CD4-positive, alpha-beta memory T cell (primary cell): ENCODE measurements around the gene SHROOM2. TPM values are rescaled to one million over a fixed set of nuclear protein-coding genes. Genes with fewer than 3 reads are reported as not detected.
A peak's percentile ranks its signal among the peaks of the same experiment; 100 is the strongest.

Source experiments
- CTCF ChIA-PET: fragments of 350-600 bp; sonication (Branson Sonifier 250); formaldehyde crosslinking; loops from one replicate; lab custom pipeline; 2021; ENCODE audit warnings: inconsistent platforms; ENCODE audit not compliant: partially characterized antibody; lab: Charles Lee
- POLR2A ChIA-PET: fragments of 350-600 bp; sonication (Branson Sonifier 250); formaldehyde crosslinking; loops from one replicate; lab custom pipeline; 2021; ENCODE audit not compliant: partially characterized antibody; lab: Charles Lee
- DNase-seq, 5 donors: peaks; one replicate each; pipeline versions ENCODE4 v3.0.0 to v3.0.0-alpha.2; 2020 to 2022; ENCODE audit warnings: mixed read lengths in 1 of 5
- H3K27ac ChIP-seq: one replicate; pipeline ENCODE4 v1.7.0; 2013; ENCODE audit warnings: low read depth, low read length
- H3K27me3 ChIP-seq: 2 replicates; pipeline ENCODE4 v1.7.0; 2013; ENCODE audit warnings: mild to moderate bottlenecking, low read length, moderate library complexity; ENCODE audit not compliant: insufficient read depth
- H3K36me3 ChIP-seq: 2 replicates; pipeline ENCODE4 v1.7.0; 2013; ENCODE audit warnings: mild to moderate bottlenecking, low read length, moderate library complexity; ENCODE audit not compliant: insufficient read depth
- H3K4me1 ChIP-seq: 2 replicates; pipeline ENCODE4 v1.7.0; 2013; ENCODE audit warnings: mild to moderate bottlenecking, low read length, moderate library complexity; ENCODE audit not compliant: insufficient read depth
- H3K4me3 ChIP-seq, 2 donors: one replicate each; pipeline ENCODE4 v1.7.0; 2013; ENCODE audit warnings: low read length in 2 of 2, mild to moderate bottlenecking in 1 of 2
- H3K9me3 ChIP-seq, 2 donors: one replicate each; pipeline ENCODE4 v1.7.0; 2013; ENCODE audit warnings: low read length in 2 of 2, control low read depth in 1 of 2; ENCODE audit not compliant: control insufficient read depth in 1 of 2
- H3K27ac Mint-ChIP-seq, 7 donors: one replicate each; pipeline ENCODE4 v1.8.0; 2020 to 2021; ENCODE audit warnings: mixed read lengths in 7 of 7, mild to moderate bottlenecking in 6 of 7, inconsistent platforms in 3 of 7, moderate library complexity in 3 of 7
- H3K27me3 Mint-ChIP-seq, 2 donors: one replicate each; pipeline ENCODE4 v1.8.0; 2020 to 2021; ENCODE audit warnings: mixed read lengths in 2 of 2
- H3K36me3 Mint-ChIP-seq, 2 donors: one replicate each; pipeline ENCODE4 v1.8.0; 2020 to 2021; ENCODE audit warnings: mixed read lengths in 2 of 2, inconsistent platforms in 1 of 2, mild to moderate bottlenecking in 1 of 2
- H3K4me1 Mint-ChIP-seq, 4 donors: one replicate each; pipeline ENCODE4 v1.8.0; 2020 to 2021; ENCODE audit warnings: mixed read lengths in 4 of 4, mild to moderate bottlenecking in 1 of 4
- H3K4me3 Mint-ChIP-seq, 8 donors: one replicate each; pipeline ENCODE4 v1.8.0; 2020 to 2021; ENCODE audit warnings: mixed read lengths in 8 of 8, mild to moderate bottlenecking in 7 of 8, moderate library complexity in 6 of 8, inconsistent platforms in 3 of 8
- H3K9me3 Mint-ChIP-seq, 8 donors: one replicate each; pipeline ENCODE4 v1.8.0; 2020 to 2021; ENCODE audit warnings: mixed read lengths in 8 of 8, mild to moderate bottlenecking in 5 of 8, inconsistent platforms in 3 of 8, moderate library complexity in 1 of 8
- intact Hi-C: fragments of 100-400 bp; cut with micrococcal nuclease; formaldehyde crosslinking; loops from one replicate; pipeline ENCODE4 v1.15.1; 2023
- polyA plus RNA-seq, 2 donors: library from polyadenylated mRNA; unstranded; fragments of 300-500 nt; fragmentation: Illumina TruSeq; gene quantifications; one replicate each; pipeline ENCODE4 v1.2.3, GENCODE V29; 2021
- total RNA-seq, 2 experiments: library from RNA; stranded (reverse); gene quantifications; one replicate each; pipeline ENCODE4 v1.2.3, GENCODE V29; 2021

SHROOM2 gene
- total and polyA plus RNA-seq, 4 experiments from 2014 or later: not detected

GRCh38 chrX:9885150-9885549, 98.9 kb downstream of the SHROOM2 start:
- Mint-ChIP-seq H3K27me3 (peaks cover 0 to 4% of the 10 kb centered on the region in 2 donors), H3K4me1 (peaks cover 0 to 1% (median 0%) of the 10 kb centered on the region in 4 donors), H3K36me3 (no peaks in the 10 kb centered on the region), H3K27ac (no peak overlapping the region), H3K4me3 (no peak overlapping the region), H3K9me3 (peaks cover 0 to 2% (median 0%) of the 10 kb centered on the region in 8 donors)
- Histone ChIP-seq H3K4me3 (no peak overlapping the region), H3K4me1 (no peaks in the 10 kb centered on the region), H3K9me3 (no peaks in the 10 kb centered on the region), H3K36me3 (no peaks in the 10 kb centered on the region), H3K27me3 (no peaks in the 10 kb centered on the region), H3K27ac (no peak overlapping the region)
- intact Hi-C loops: no loop called here
- peak in 3 of 5 donors; percentile 12 to 21 (median 20) for DNase-seq
- CTCF ChIA-PET: interaction anchor here (1.4 kb wide), 1 partner anchor 9 kb away, joined by 3 read pairs; no protein-coding TSS in a partner anchor
- POLR2A ChIA-PET: no interaction called here

- Mint-ChIP-seq H3K27ac (no peak overlapping the region), H3K4me1 (peaks cover 0 to 1% (median 0%) of the 10 kb centered on the region in 4 donors), H3K36me3 (no peaks in the 10 kb centered on the region), H3K27me3 (peaks cover 0 to 4% of the 10 kb centered on the region in 2 donors), H3K4me3 (no peak overlapping the region), H3K9me3 (peaks cover 0 to 2% (median 0%) of the 10 kb centered on the region in 8 donors)
- Histone ChIP-seq H3K4me3 (no peak overlapping the region), H3K9me3 (no peaks in the 10 kb centered on the region), H3K4me1 (no peaks in the 10 kb centered on the region), H3K36me3 (no peaks in the 10 kb centered on the region), H3K27me3 (no peaks in the 10 kb centered on the region), H3K27ac (no peak overlapping the region)
- POLR2A ChIA-PET: no interaction called here
- intact Hi-C loops: no loop called here
- CTCF ChIA-PET: no interaction called here
- DNase-seq: no peak
These were observed 101.5 kb downstream of the SHROOM2 start for GRCh38 chrX:9887659-9888297.

- Histone ChIP-seq H3K4me1 (no peaks in the 10 kb centered on the region), H3K36me3 (no peaks in the 10 kb centered on the region), H3K4me3 (no peak overlapping the region), H3K9me3 (no peaks in the 10 kb centered on the region), H3K27ac (no peak overlapping the region), H3K27me3 (no peaks in the 10 kb centered on the region)
- no peaks in the 10 kb centered on the region for H3K36me3 Mint-ChIP-seq
- no peak for DNase-seq
- peaks cover 0 to 2% of the 10 kb centered on the region in 2 donors for H3K27me3 Mint-ChIP-seq
- H3K9me3 Mint-ChIP-seq: peaks cover 0 to 2% (median 0%) of the 10 kb centered on the region in 8 donors
- POLR2A ChIA-PET: no interaction called here
- H3K4me1 Mint-ChIP-seq: peaks cover 0 to 1% (median 0%) of the 10 kb centered on the region in 4 donors
- no peak overlapping the region for H3K27ac Mint-ChIP-seq
- H3K4me3 Mint-ChIP-seq: no peak overlapping the region
- CTCF ChIA-PET: no interaction called here
- intact Hi-C loops: no loop called here
These were observed 102.8 kb downstream of the SHROOM2 start for GRCh38 chrX:9888953-9889470.

GRCh38 chrX:9890681-9891091, 104.5 kb downstream of the SHROOM2 start:
- Mint-ChIP-seq H3K9me3 (peaks cover 0 to 2% (median 0%) of the 10 kb centered on the region in 8 donors), H3K4me3 (no peak overlapping the region), H3K27me3 (peaks cover 0 to 2% of the 10 kb centered on the region in 2 donors), H3K27ac (no peak overlapping the region), H3K36me3 (no peaks in the 10 kb centered on the region), H3K4me1 (no peaks in the 10 kb centered on the region)
- no peaks in the 10 kb centered on the region for H3K36me3 ChIP-seq
- POLR2A ChIA-PET: no interaction called here
- DNase-seq: no peak
- CTCF ChIA-PET: no interaction called here
- H3K4me1 ChIP-seq: no peaks in the 10 kb centered on the region
- no peaks in the 10 kb centered on the region for H3K9me3 ChIP-seq
- no peak overlapping the region for H3K27ac ChIP-seq
- H3K4me3 ChIP-seq: no peak overlapping the region
- no peaks in the 10 kb centered on the region for H3K27me3 ChIP-seq
- intact Hi-C loops: no loop called here

GRCh38 chrX:9895225-9895912, 109.1 kb downstream of the SHROOM2 start:
- no peak overlapping the region for H3K4me3 ChIP-seq
- intact Hi-C loops: no loop called here
- H3K9me3 ChIP-seq: no peaks in the 10 kb centered on the region
- H3K27ac Mint-ChIP-seq: no peak overlapping the region
- no peak overlapping the region for H3K4me3 Mint-ChIP-seq
- H3K36me3 ChIP-seq: no peaks in the 10 kb centered on the region
- POLR2A ChIA-PET: no interaction called here
- CTCF ChIA-PET: no interaction called here
- H3K27me3 ChIP-seq: no peaks in the 10 kb centered on the region
- no peak for DNase-seq
- H3K9me3 Mint-ChIP-seq: no peaks in the 10 kb centered on the region
- peaks cover 4 to 6% (median 5%) of the 10 kb centered on the region in 4 donors for H3K4me1 Mint-ChIP-seq
- H3K27me3 Mint-ChIP-seq: peaks cover 0 to 3% of the 10 kb centered on the region in 2 donors
- H3K4me1 ChIP-seq: no peaks in the 10 kb centered on the region
- H3K27ac ChIP-seq: no peak overlapping the region
- H3K36me3 Mint-ChIP-seq: no peaks in the 10 kb centered on the region

- Mint-ChIP-seq H3K36me3 (no peaks in the 10 kb centered on the region), H3K9me3 (no peaks in the 10 kb centered on the region), H3K4me1 (peaks cover 4 to 10% (median 7%) of the 10 kb centered on the region in 4 donors), H3K27me3 (peaks cover 2 to 3% of the 10 kb centered on the region in 2 donors), H3K27ac (no peak overlapping the region), H3K4me3 (no peak overlapping the region)
- intact Hi-C loops: no loop called here
- H3K27me3 ChIP-seq: no peaks in the 10 kb centered on the region
- ChIA-PET CTCF (interaction anchor here (1.1 kb wide), 1 partner anchor 222 kb away, joined by 3 read pairs; no protein-coding TSS in a partner anchor), POLR2A (no interaction called here)
- no peaks in the 10 kb centered on the region for H3K36me3 ChIP-seq
- DNase-seq: no peak
- H3K9me3 ChIP-seq: no peaks in the 10 kb centered on the region
- no peak overlapping the region for H3K4me3 ChIP-seq
- H3K27ac ChIP-seq: no peak overlapping the region
- no peaks in the 10 kb centered on the region for H3K4me1 ChIP-seq
These were observed 111.5 kb downstream of the SHROOM2 start for GRCh38 chrX:9897761-9898161.

GRCh38 chrX:9899640-9900111, 113.4 kb downstream of the SHROOM2 start:
- H3K4me3 Mint-ChIP-seq: peak overlapping the region in 3 of 8 donors; percentile 3 to 66 (median 19)
- H3K27ac Mint-ChIP-seq: no peak overlapping the region
- CTCF ChIA-PET: interaction anchor here (1.3 kb wide), 1 partner anchor 220 kb away, joined by 3 read pairs; no protein-coding TSS in a partner anchor
- Histone ChIP-seq H3K36me3 (no peaks in the 10 kb centered on the region), H3K9me3 (no peaks in the 10 kb centered on the region), H3K4me3 (no peak overlapping the region), H3K27me3 (no peaks in the 10 kb centered on the region), H3K4me1 (no peaks in the 10 kb centered on the region), H3K27ac (no peak overlapping the region)
- peaks cover 2 to 3% of the 10 kb centered on the region in 2 donors for H3K27me3 Mint-ChIP-seq
- POLR2A ChIA-PET: no interaction called here
- intact Hi-C loops: no loop called here
- H3K9me3 Mint-ChIP-seq: peaks cover 0 to 1% (median 0%) of the 10 kb centered on the region in 8 donors
- no peak for DNase-seq
- peaks cover 4 to 10% (median 7%) of the 10 kb centered on the region in 4 donors for H3K4me1 Mint-ChIP-seq
- H3K36me3 Mint-ChIP-seq: no peaks in the 10 kb centered on the region
